ENCODE results near the gene ATL2.

DNA sequence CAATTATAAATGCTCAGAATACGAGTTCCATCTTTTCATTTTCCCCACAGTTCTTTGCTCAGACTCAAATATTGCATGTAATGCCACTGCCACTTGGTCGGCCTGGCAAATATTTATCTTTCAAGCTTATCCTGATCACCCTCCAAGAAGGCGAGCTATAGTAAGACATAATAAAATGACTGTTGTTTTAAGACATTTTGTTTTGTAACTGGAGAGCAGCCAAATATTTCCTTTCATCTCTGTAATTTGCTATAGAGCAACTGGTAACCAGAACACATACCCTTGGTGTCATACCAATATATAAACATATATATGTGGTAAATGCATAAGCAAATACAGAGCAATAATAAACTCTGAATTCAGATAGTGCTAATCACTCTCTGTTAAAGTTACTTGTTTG, 7.3 kb upstream of the ATL2 start:
- TF ChIP-seq, protein P1, sequence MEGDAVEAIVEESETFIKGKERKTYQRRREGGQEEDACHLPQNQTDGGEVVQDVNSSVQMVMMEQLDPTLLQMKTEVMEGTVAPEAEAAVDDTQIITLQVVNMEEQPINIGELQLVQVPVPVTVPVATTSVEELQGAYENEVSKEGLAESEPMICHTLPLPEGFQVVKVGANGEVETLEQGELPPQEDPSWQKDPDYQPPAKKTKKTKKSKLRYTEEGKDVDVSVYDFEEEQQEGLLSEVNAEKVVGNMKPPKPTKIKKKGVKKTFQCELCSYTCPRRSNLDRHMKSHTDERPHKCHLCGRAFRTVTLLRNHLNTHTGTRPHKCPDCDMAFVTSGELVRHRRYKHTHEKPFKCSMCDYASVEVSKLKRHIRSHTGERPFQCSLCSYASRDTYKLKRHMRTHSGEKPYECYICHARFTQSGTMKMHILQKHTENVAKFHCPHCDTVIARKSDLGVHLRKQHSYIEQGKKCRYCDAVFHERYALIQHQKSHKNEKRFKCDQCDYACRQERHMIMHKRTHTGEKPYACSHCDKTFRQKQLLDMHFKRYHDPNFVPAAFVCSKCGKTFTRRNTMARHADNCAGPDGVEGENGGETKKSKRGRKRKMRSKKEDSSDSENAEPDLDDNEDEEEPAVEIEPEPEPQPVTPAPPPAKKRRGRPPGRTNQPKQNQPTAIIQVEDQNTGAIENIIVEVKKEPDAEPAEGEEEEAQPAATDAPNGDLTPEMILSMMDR (IDR thresholded peaks at IDR 0.05; ENCODE audit: poor library complexity): no peak
- TF ChIP-seq EZH2phosphoT487 (IDR thresholded peaks at IDR 0.05; ENCODE audit: low read depth, severe bottlenecking, unreplicated experiment) (no peak), EZH2 (IDR thresholded peaks at IDR 0.05; ENCODE audit: borderline replicate concordance) (no peak)

Measured in hepatocyte (in vitro differentiated cells).